Gastroesophageal sphincter (tissue), 3 donors: ENCODE data around the gene PI16.

Experiments
- EP300 ChIP-seq: sonication (generic); formaldehyde crosslinking; IDR thresholded peaks from one replicate; pipeline ENCODE4 v1.6.1; 2017; ENCODE audit warnings: antibody characterized with exemption, mild to moderate bottlenecking
- POLR2A ChIP-seq, 2 donors: fragments of 450-650 bp; IDR thresholded peaks; one replicate each; pipeline ENCODE4 v1.6.1; 2017; ENCODE audit warnings: antibody characterized with exemption in 2 of 2, mild to moderate bottlenecking in 2 of 2, moderate library complexity in 1 of 2
- POLR2AphosphoS5 ChIP-seq: sonication (generic); formaldehyde crosslinking; IDR thresholded peaks from one replicate; pipeline ENCODE4 v1.6.1; 2017; ENCODE audit warnings: antibody characterized with exemption
- TF ChIP-seq, protein P1 (sequence below), 4 experiments: fragments of 200-600 bp in 2 of 4; fragments of 450-650 bp in 2 of 4; sonication (generic) in 1 of 4; IDR thresholded peaks; one replicate each; pipeline ENCODE4 v1.5.1; 2017 to 2019; ENCODE audit warnings: antibody characterized with exemption in 4 of 4, mild to moderate bottlenecking in 2 of 4, moderate library complexity in 2 of 4

DNA sequence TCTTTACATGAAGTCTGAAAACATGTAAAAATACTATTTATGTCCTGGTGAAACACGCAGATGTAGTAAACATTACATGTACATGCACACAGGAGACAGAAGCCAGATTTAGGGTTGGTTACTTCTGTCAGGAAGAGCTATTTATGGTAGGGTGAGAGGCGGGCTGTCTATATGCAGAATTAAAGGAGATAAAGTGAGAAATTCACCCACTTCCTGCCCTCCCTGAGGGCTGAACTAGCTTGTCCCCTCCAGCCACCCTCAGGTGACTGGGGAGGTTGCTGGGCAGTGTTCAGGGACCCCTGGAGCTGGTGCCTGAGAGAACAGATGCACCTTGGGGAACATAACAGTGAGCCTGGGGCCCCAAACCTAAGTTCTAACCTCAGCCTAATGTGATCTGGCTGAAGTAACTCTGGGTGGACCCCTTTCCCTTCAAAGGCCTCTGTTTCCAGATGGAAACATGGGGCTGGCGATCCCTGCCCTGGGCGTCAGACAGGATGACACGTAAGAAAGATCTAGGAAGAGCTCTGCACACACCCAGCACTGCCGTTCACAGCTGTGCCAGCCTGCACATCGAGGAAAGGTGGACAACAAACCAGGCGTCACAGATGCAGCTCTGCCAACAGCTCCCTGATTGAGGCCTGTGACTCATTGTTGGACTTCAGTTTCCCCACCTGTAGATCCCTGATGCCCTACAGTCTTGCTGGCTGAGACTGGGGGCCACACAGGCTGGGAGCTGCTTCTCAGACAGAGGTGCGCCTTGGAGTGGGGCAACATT is 1.3 kb downstream of the PI16 start:
- TF ChIP-seq, protein P1, sequence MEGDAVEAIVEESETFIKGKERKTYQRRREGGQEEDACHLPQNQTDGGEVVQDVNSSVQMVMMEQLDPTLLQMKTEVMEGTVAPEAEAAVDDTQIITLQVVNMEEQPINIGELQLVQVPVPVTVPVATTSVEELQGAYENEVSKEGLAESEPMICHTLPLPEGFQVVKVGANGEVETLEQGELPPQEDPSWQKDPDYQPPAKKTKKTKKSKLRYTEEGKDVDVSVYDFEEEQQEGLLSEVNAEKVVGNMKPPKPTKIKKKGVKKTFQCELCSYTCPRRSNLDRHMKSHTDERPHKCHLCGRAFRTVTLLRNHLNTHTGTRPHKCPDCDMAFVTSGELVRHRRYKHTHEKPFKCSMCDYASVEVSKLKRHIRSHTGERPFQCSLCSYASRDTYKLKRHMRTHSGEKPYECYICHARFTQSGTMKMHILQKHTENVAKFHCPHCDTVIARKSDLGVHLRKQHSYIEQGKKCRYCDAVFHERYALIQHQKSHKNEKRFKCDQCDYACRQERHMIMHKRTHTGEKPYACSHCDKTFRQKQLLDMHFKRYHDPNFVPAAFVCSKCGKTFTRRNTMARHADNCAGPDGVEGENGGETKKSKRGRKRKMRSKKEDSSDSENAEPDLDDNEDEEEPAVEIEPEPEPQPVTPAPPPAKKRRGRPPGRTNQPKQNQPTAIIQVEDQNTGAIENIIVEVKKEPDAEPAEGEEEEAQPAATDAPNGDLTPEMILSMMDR (IDR thresholded peaks at IDR 0.05) = no peak
- TF ChIP-seq POLR2A (IDR thresholded peaks at IDR 0.05) (no peak), EP300 (no peak), POLR2AphosphoS5 (no peak)
